Measurements from ENCODE around the gene ATRIP.
A peak's percentile ranks its signal among the peaks of the same experiment; 100 is the strongest.
"Not testable (repeated sequence)": the region's sequence is repeated elsewhere in the genome, so short reads cannot be mapped to it uniquely, and the experiment has no call there.

The ATRIP gene

DNA sequence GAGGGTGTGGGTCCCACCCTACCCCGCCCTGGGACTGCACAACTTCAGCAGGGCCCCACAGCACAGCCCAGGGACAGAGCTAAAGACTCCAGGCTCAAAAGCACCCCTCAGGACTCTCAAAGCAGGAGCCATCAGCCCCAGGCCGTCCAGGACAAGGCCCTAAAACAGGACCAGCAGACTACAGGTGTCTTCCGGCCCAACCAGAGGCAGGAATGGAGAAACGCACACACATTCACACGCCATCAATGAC is 26.1 kb downstream of the ATRIP start:
- DNase-seq: no peak

DNA sequence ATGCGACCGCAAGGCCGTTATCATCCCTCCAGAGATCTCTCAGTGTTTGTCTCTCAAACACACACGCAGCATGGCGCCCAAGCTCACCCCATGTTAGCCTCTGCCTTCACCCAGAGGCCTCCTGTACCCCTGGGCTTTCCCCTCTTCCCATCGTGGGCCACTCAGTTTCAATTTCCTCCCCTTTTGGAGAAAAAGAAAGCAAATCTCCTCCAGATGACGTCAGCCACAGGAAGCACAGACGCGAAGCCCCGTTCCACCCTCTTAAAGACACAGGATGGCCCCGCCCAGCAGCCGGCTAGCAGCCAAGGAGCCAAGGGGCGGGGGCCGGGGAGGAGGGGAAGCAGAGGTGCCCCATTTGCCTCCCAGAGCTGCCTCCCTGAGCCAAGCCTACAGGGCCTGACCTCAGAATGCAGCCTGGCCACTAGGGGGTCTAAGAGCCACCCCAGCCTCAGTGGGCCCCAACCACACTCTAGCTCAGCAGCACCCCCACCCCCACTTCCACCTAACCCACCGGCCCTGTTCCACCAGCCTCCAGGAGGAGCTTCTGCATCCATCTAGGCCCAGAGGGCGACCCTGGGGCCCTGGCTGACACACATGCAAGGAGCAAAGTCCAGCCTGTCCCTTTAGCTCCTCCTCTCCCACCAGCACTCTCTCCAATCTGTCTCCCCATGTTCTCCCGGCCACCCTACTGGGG is 26.5 kb downstream of the ATRIP start:
- DNase-seq: peak; percentile 95

DNA sequence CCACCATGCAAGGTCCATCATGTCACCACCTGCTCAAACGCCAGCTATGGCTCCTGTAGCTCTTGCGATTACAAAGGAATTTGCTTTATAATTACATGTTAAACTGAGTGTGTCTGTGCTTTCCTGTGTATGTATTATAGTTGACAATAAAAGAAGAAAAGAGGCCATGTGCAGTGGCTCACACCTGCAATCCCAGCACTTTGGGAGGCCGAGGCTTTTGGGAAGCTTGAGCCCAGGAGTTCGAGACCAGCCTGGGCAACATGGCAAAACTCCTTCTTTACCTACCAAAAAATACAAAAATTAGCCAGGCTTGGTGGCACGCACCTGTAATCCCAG is 27.0 kb downstream of the ATRIP start:
- DNase-seq: no peak

DNA sequence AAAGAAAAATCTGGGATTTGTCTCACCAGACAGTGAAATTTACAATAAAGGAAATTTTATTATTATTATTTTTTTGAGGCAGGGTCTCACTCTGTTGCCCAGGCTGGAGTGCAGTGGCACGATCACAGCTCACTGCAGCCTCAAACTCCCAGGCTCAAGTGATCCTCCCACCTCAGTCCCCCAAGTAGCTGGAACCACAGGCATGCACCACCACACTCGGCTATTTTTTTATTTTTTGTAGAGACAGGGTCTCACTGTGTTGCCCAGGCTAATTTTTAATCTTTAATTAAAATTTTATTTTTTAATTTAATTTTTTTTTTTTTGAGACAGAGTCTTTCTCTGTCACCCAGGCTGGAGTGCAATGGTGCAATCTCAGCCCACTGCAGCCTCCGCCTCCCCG is 27.5 kb downstream of the ATRIP start:
- not testable (repeated sequence) for DNase-seq

DNA sequence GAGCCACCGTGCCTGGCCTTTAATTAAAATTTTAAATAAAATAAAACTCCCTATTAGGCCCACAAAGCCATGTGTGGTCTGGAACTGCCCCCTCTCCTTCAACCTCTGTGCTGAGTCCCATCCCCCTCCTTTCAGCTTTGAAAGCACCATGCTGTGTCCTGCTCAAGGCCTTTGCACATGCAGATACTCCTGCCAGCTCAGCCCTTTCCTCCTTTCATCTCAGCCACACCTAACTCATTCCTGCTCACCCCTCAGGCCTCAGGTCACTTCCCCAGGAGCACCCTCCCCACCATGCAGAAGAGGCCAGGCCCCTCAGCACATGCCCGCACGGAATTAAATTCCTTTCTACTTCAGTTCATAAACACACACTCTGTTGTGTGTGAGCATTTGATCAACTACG is 28.1 kb downstream of the ATRIP start:
- DNase-seq: no peak

DNA sequence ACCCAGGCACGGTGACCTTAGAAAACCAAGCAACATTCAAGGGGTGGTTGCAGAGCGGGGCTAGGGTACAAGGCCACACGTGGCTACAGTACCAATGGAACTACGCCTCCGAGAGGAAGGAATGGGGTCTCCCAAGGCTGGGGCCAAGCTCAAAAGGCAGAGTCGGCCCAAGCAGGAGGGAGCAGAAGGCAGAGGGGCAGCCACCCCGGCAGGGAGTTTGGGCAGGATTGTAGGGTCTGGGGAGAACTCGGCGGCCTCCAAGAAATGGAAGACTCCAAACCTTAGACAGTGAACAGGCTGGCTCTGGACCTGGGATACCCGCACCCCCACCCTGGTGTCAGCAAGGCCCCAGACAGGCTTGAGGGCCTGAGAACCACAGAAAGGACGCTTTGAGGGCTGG is 28.7 kb downstream of the ATRIP start:
- DNase-seq: no peak

DNA sequence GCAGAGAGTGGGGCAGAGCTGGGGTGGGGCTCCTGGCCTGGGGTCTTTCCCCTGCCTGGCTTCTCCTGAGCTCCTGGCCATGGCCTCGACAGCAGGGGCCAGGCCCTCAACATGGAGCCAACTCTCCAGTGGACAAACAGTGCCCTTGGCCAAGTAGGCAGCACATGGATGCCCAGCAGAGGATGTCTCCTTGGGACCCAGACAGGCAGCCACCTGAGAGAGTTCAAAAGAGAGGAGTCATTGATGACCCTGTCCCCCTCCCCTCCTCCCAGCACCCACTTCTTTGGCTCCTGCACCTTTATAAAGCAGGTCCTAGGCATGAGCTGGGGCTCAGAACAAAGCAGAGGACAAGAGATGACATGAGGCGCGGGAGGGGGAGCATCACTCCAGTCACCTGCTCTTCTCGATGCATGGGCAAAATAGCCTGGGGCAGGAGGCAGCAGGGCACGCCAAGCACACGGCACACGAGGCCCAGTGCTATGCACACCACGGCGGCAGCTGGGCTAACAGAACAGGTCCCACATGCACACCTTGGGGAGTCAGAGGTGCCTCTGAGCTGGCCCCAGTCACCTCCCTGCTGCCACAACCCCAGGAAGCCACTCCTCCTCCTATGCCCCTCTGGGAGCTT is 30.0 kb downstream of the ATRIP start:
- no peak for DNase-seq

DNA sequence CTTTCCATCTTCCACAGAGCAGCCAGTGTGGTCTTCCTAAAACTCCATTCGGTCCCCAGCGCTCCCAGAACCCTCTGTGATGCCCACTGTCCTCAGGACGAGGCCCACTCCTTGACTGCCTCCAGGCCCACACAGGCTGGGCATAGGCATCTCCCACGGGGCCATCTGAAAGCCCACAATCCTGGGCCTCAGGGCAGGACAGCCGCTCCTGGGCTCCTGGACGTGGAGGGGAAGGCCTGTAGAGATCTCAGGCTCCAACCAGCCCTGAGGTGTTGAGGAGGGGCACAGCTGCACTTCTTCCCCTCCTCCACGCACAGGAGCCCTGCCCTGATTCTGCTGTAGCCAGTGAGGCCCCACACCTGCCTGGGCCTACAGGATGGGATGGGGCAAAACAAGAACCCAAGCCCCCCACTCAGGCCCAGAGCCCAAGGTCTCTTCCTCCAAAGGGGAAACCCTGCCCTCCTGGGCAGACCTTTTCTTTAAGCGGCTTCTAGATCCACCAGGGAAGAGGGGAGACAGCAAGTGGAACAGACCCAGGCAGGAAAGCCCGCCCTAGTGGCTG is 31.5 kb downstream of the ATRIP start:
- no peak for DNase-seq

DNA sequence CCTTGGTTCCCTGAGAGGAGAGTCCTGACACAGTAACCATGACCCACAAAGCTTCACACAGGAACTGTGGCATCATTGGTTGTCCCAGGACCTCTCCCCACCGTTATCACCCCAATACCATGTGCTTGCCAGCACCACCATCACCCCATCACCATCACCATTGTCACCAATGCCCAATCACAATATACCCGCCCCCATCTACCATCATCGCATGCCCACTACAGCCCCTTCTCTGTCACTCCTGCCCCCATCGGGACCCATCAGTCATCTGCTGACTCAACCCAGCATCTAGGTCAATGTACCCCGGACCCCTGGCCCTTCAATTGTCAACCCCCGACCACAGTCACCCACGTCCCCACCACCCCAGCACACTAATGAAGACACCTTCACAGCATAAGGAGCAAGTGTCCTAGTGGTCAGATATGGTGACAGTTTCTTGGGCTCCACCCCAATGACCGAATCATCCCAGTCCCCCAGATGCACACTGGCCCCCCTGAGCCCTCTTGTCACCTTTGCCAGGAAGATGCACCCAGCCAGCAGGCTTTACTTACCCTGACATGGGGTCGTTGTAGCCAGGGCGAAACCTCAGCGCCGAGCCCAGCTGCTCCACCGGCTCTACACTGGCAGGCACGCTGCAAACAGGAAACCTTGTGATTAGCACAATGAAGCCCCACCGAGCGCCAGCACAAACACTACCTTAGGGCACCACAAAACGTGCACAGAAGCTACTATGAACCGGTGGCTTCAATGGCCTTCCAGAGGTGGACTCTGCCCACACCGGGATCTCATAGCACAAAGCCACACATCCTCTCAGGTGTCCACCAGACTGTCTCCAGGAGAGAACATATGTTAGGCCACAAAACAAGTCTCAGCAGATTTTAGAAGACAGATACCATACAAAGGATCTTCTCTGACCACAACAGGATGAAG is 32.4 kb downstream of the ATRIP start:
- DNase-seq: peak; percentile 73

DNA sequence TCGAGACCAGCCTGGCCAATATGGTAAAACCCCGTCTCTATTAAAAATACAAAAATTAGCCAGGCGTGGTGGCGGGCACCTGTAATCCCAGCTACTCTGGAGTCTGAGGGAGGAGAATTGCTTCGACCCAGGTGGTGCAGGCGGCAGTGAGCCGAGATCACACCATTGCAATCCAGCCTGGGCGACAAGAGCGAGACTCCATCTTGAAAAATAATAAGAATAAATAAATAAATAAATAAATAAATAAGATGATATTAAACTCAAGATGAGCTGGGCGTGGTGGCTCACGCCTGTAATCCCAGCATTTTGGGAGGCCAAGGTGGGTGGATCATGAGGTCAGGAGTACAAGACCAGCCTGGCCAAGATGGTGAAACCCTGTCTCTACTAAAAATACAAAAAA is 34.4 kb downstream of the ATRIP start:
- not testable (repeated sequence) for DNase-seq

DNA sequence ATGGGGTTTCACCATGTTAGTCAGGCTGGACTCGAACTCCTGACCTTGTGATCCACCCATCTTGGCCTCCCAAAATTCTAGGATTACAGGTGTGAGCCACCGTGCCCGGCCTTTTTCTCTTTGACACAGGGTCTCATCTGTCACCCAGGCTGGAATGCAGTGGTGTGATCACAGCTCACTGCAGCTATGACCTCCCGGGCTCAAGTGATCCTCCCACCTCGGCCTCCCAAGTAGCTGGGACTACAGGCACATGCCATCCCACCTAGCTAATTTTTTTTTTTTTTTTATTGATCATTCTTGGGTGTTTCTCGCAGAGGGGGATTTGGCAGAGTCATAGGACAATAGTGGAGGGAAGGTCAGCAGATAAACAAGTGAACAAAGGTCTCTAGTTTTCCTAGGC is 36.3 kb downstream of the ATRIP start:
- DNase-seq: not testable (repeated sequence)

DNA sequence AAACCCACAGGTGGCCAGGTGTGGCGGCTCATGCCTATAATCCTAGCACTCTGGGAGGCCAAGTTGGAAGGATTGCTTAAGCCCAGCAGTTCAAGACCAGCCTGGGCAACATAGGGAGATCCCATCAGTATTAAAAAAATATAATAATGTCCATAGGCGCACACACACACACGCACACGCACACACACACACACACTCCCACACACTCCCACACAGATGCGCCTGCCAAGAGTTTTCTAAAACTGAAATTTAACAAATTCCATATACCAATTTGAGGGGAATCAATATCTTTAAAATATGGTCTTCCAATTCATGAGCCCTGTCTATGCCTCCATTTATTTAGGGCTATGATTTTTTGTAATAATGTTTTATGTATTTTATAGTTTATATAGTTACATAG is 40.4 kb downstream of the ATRIP start:
- DNase-seq: no peak

DNA sequence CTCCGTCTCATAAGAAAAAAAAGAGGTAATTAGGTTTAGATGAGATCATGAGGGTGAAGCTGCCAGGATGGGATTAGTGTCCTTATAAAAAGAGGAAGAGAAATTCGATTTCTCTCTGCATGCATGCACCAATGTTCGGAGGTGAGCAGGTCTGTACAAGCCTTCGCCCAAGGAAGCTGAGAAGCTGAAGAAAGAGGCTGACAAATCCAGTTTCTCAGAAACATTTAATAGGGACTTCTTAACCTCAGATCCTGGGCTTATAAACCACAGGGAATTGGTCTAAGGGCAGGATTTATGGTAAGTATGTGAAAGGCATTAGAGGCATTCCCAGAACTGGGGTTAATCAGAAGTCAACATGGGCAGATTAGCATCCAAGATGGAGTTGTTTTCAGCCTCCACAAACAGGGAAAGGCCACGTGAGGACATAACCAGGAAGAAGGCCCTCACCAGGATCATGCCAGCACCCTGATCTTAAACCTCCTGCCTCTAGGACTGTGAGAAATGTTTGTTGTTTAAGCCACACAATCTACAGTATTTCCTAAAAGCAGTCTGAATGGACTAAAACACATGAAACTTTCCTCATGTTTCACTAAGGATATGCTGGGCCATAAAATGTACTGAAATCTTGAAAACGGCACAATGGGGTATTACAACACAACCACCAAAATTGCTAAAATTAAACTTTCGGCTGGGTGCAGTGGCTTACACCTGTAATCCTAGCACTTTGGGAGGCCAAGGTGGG is 46.1 kb downstream of the ATRIP start:
- no peak for DNase-seq

DNA sequence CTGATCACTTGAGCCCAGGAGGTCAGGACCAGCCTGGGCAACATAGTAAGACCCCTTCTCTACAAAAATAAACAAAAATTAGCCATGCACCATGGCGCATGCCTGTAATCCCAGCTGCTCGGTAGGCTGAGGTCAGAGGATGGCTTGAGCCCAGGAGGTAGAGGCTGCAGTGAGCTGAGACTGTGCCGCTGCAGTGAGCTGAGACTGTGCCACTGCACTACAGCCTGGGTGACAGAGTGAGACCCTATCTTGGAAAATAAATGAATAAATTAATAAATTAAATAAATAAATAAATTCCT is 46.6 kb downstream of the ATRIP start:
- DNase-seq: no peak

DNA sequence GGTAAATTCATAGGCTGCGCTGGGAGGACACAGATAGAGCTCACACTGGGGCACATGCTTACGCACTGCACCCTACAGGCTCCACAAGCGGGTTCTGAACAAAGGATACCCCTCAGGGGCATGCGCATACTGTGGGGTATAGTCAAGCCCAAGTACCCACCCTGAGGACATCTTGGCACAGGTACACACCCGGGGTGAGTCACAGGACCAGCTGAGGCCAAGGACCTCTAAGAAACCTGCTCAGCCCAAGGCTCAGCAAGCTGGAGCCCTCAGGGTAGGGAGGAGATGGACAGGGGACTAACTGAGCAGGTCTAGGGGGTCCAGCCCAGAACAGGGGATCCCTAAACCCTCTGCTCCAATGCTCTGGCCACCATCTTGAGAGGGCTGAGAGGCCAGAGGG is 54.1 kb downstream of the ATRIP start:
- no peak for DNase-seq

DNA sequence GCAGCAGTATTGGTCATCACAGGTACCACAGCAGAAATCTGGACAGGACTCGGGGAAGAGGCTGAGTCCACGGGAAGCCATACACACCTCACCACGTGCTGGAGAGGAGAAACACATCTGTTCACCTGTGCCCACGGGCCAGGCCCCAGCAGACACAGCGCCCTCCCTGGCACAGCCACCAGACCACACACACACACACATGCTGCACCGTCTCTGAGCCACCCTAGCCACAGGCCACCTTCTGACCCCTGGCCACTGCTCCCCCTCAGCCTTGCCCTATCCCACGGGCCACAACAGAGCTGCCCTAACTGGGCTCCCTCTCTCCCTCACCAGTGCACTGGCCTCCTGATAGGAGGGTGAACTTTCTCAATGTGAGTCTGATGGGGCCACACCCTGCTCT is 54.7 kb downstream of the ATRIP start:
- no peak for DNase-seq

DNA sequence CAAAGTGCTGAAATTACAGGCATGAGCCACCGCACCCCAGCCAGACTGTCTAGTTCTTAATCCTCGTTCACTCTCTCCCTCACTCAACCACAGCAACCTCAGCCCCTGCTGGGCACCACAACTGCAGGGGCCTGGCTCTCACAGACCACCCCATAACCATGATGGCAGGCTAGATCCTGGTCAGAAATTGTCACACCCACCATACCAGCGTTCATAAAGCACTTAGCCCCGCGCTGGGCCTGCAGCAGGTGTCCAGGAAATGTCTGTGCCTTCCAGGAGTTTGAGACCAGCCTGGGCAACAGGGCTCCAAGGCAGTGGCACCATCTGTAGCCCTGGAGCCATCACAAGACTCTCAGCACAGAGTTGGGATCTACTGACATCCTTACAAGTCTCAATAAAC is 55.6 kb downstream of the ATRIP start:
- no peak for DNase-seq

DNA sequence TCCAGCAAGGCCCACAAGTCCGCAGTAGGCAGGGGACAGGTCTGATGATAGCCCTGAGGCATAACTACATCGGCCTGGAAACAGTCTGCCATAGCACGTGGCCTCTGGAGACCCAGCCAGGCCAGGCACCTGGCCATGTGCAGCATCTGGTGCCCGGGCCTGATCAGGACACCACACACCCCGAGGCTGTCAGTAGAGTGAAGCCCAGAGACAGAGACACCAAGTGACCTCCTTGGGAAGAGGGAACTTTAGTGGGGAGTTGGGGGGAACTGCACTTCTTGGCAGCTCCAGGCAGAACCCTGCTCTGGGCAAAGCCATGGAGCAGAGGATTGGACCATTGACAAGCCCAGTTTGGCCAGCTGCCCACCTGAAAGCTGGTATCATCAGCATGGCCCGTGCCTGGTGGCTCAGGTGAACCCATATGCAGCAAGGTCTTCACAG is 56.2 kb downstream of the ATRIP start:
- DNase-seq: no peak

DNA sequence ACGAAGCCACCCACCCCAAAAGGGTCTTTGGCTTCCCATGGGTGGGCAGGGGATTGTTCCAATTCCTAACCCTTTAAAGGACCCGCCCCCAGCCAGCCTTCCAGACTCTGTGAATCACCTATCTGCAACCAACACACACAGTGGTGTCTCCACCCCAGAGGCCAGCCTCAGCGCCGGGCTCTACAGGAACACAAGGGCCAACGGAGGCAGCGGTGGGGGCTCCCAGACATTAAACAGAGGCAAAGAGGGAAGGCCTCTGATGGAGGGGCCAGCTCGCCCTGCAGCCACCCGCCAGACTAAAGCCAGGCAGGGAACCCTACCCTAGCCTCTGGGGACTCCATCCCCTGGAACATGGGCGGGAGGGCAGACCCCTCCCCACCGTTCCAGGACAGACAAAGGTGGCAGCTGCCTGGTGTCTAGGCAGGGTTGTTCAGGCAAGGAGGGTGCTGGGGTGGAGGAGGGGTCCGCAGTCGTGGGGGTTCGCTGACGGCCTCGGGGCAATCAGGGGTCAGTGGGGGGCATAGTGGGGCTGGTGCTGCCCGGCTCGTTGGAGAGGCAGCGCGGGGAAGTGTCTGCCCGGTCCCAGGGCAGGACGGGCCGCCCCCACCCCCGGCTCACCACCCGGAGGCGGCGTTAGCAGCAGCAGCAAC is 57.0 kb downstream of the ATRIP start:
- DNase-seq: peak; percentile 10

DNA sequence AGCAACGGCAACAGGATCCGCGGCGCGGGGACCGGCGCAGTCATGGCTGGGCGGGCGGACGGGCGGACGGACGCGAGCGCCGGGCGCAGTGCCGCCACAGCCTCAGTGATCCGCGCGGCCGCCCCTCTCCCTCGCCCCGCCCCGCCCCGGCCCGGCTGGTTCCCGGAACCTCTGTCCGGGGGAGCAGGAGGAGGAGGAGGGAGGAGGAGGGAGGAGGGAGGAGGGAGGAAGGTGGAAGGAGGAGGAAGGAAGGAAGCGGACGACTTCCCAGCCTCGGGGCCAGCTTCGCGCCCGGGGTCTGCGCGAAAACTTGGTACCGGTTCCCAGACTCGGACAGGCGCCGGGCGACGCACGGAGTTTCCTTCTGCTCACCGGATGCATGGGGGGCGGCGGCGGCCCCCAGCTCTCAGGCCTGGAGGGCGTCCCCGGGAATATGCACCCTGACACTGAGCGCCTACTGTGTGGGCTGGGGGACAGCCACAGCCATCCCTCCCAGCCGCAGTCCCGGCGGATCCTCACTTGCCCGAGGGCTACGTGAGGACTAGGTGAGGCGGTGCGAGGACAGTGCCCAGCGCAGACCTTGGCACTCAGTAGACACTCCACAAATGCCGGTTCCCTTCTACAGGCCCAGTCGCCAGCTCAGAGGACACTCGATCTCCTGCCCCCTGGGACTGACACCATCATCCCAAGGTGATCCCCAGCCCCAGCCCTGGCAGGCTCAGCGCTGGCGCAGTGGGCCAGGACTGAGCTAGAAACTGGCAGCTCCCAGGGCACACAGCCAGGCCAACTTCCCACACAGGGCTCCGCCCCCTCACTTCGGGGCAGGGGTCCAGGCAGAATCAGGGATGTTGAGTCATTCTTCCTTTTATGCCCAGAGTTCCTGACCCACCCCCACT is 57.8 kb downstream of the ATRIP start, which contains the start of gene SHISA5:
Gene SHISA5, minus strand, starts transcription at position 124 of the 896 bp plus-strand sequence. Its CDS starts 80 bp downstream, at position 44.
- peak; percentile 34 for DNase-seq

DNA sequence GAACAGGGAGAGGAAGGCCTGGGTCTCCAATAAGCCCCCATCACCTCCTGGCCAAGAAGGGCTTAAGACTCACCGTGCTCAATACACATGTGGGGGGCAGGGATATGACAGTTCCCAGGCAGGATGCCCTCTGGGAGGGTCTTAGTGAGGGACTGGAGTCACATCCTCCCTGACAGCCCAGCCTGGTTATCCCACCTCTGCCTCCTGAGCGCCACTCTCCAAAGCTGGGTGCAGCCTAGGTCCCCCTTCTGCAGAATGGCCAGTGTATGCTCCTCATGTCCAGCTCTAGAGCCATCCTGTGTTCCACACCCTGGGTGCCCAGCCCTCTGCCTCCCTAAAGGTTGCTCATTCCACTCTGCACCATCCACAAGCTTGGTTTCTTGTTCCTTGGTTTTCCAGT is 58.6 kb downstream of the ATRIP start:
- DNase-seq: no peak
